ENCODE data around the gene RINT1. TPM values are rescaled to one million over a fixed set of nuclear protein-coding genes. Genes with fewer than 3 reads are reported as not detected.

Gene RINT1
- 18.1 TPM for total RNA-seq (2021; ENCODE audit: unreplicated experiment)
- 14.3 TPM for polyA plus RNA-seq (2012; ENCODE audit: insufficient read length)
- percentile 67 among the genes with signal in this experiment for Bru-seq, nascent RNA
- BruChase-seq, experiment 1, labeled RNA remaining after a 2-hour chase = percentile 75 among the genes with signal in this experiment
- BruChase-seq, experiment 2, labeled RNA remaining after a 6-hour chase = percentile 82 among the genes with signal in this experiment
- long read RNA-seq, transcript RINT1-201 (15 exons, 2,976 nt) = major isoform, 70 of 87 reads
- long read RNA-seq, partial matches to known transcripts = 4 of 87 reads
- long read RNA-seq, other reads (novel, unspliced or antisense) = 13 of 87 reads

- TF ChIP-seq CTCF (IDR thresholded peaks at IDR 0.05) (peak; percentile 96), TCF7L2 (IDR thresholded peaks at IDR 0.05; ENCODE audit: low read depth, low read length) (peak; percentile 26; the same call in 1 of the 2 replicates), SIN3A (IDR thresholded peaks at IDR 0.05; ENCODE audit: borderline replicate concordance, insufficient read depth, low read depth, low read length) (0 out of 2 replicates have a peak, but pooled peaks have one; percentile 52), REST (IDR thresholded peaks at IDR 0.05; ENCODE audit: insufficient read depth in 1 of 2, low read depth in 2 of 2, low read length in 1 of 2) (no peak), POLR2AphosphoS5 (IDR thresholded peaks at IDR 0.05; ENCODE audit: low read depth, low read length) (peak; percentile 94)
- in situ Hi-C loops (cut with HindIII; ENCODE audit: low pct_unique_long_range_greater_than_20kb, low sequenced_read_pairs) = no loop called here
- intact Hi-C loops (cut with micrococcal nuclease; ENCODE audit: unreplicated experiment) = no loop called here
- Histone ChIP-seq H3K27ac (ENCODE audit: low read length) (peak within 1 kb of the TSS; percentile 90), H3K9me3 (ENCODE audit: control insufficient read depth, insufficient read depth, low read depth, low read length) (no peaks in the 10 kb centered on the region), H3K4me3 (ENCODE audit: low read depth in 2 of 2, low read length in 2 of 2) (peak within 1 kb of the TSS; percentile 89 to 95), H3K4me1 (ENCODE audit: control insufficient read depth, insufficient read depth, low read length) (peaks cover 8% of the 10 kb centered on the region), H3K27me3 (ENCODE audit: control insufficient read depth, insufficient read depth, low read length) (no peaks in the 10 kb centered on the region), H3K36me3 (ENCODE audit: control insufficient read depth, insufficient read depth, low read length) (no peaks in the 10 kb centered on the region)
- ChIA-PET CTCF (interaction anchor here (0.6 to 1.3 kb wide), 7 partner anchors 8 to 440 kb away, joined by 3 to 5 read pairs (median 4); partner anchors contain the start of gene EFCAB10), POLR2A (interaction anchor here (0.6 to 1.2 kb wide), 5 partner anchors 11 to 384 kb away, joined by 3 to 6 read pairs (median 5); no protein-coding TSS in a partner anchor)
- no TSS peak for BruUV-seq (replicated peaks)
- ATAC-seq = peak; percentile 100
- peak; percentile 82 for DNase-seq (ENCODE audit: low read depth, low spot score)
Measured at GRCh38 chr7:105531792-105532671, at the start of gene RINT1. TSS of gene RINT1 (plus strand) at chr7:105532201. CDS start at chr7:105532316, 115 bp downstream.

GRCh38 chr7:105487579-105488571 lies 44.1 kb upstream of the RINT1 start:
- H3K27me3 ChIP-seq (ENCODE audit: control insufficient read depth, insufficient read depth, low read length) = no peaks in the 10 kb centered on the region
- no peaks in the 10 kb centered on the region for H3K9me3 ChIP-seq (ENCODE audit: control insufficient read depth, insufficient read depth, low read depth, low read length)
- POLR2A ChIA-PET = no interaction called here
- intact Hi-C loops (cut with micrococcal nuclease; ENCODE audit: unreplicated experiment) = no loop called here
- DNase-seq (ENCODE audit: low read depth, low spot score) (peak; percentile 55), ATAC-seq (no peak)
- H3K4me1 ChIP-seq (ENCODE audit: control insufficient read depth, insufficient read depth, low read length) = no peaks in the 10 kb centered on the region
- BruUV-seq (replicated peaks) = no TSS peak
- peaks cover 7% of the 10 kb centered on the region for H3K36me3 ChIP-seq (ENCODE audit: control insufficient read depth, insufficient read depth, low read length)
- in situ Hi-C loops (cut with HindIII; ENCODE audit: low pct_unique_long_range_greater_than_20kb, low sequenced_read_pairs) = no loop called here
- TF ChIP-seq CTCF (IDR thresholded peaks at IDR 0.05) (no peak; the same call in 1 of the 2 replicates), TCF7L2 (IDR thresholded peaks at IDR 0.05; ENCODE audit: low read depth, low read length) (no peak), REST (IDR thresholded peaks at IDR 0.05; ENCODE audit: insufficient read depth in 1 of 2, low read depth in 2 of 2, low read length in 1 of 2) (no peak), SIN3A (IDR thresholded peaks at IDR 0.05; ENCODE audit: borderline replicate concordance, insufficient read depth, low read depth, low read length) (no peak), POLR2AphosphoS5 (IDR thresholded peaks at IDR 0.05; ENCODE audit: low read depth, low read length) (no peak)
- CTCF ChIA-PET = interaction anchor here (0.7 kb wide), 1 partner anchor 101 kb away, joined by 3 read pairs; no protein-coding TSS in a partner anchor
- H3K27ac ChIP-seq (ENCODE audit: low read length) = no peak overlapping the region
- H3K4me3 ChIP-seq (ENCODE audit: low read depth in 2 of 2, low read length in 2 of 2) = no peak overlapping the region
